KMS-11 (cell line): ENCODE measurements around the gene RAB5A.
"Not testable (repeated sequence)": the region's sequence is repeated elsewhere in the genome, so short reads cannot be mapped to it uniquely, and the experiment has no call there.

Experiments used
- H2AFZ ChIP-seq: fragments of 200-600 bp; sonication (generic); 2 replicates; pipeline ENCODE4 v1.6.1; 2016; ENCODE audit warnings: antibody characterized with exemption, mixed run types, low read depth
- H3K27ac ChIP-seq: fragments of 200-600 bp; sonication (generic); 2 replicates; pipeline ENCODE4 v1.6.1; 2016; ENCODE audit warnings: mild to moderate bottlenecking, mixed run types
- H3K27me3 ChIP-seq: fragments of 200-600 bp; sonication (generic); 2 replicates; pipeline ENCODE4 v1.6.1; 2017; ENCODE audit warnings: mild to moderate bottlenecking, low read depth, mixed run types, moderate library complexity; ENCODE audit not compliant: insufficient read depth
- H3K36me3 ChIP-seq: fragments of 200-600 bp; sonication (generic); 2 replicates; pipeline ENCODE4 v1.6.1; 2017; ENCODE audit warnings: mild to moderate bottlenecking, mixed run types; ENCODE audit not compliant: insufficient read depth
- H3K4me1 ChIP-seq: fragments of 200-600 bp; sonication (generic); 2 replicates; pipeline ENCODE4 v1.6.1; 2016; ENCODE audit warnings: mild to moderate bottlenecking, low read depth, mixed run types; ENCODE audit not compliant: poor library complexity, severe bottlenecking
- H3K4me2 ChIP-seq: fragments of 200-600 bp; sonication (generic); 2 replicates; pipeline ENCODE4 v1.7.0; 2016; ENCODE audit warnings: mild to moderate bottlenecking, mixed run types
- H3K4me3 ChIP-seq: fragments of 200-600 bp; sonication (generic); IDR thresholded peaks from 2 replicates; pipeline ENCODE4 v1.6.1; 2017; ENCODE audit warnings: low read depth, low read length, mixed read lengths; ENCODE audit not compliant: insufficient read depth
- H3K79me2 ChIP-seq: fragments of 200-600 bp; sonication (generic); 2 replicates; pipeline ENCODE4 v1.6.1; 2016; ENCODE audit warnings: low read depth, mixed run types; ENCODE audit not compliant: insufficient read depth
- H3K9ac ChIP-seq: fragments of 200-600 bp; sonication (generic); 2 replicates; pipeline ENCODE4 v1.6.1; 2016; ENCODE audit warnings: mild to moderate bottlenecking, mixed run types
- H4K20me1 ChIP-seq: fragments of 200-600 bp; sonication (generic); 2 replicates; pipeline ENCODE4 v1.6.1; 2016; ENCODE audit warnings: mild to moderate bottlenecking, mixed run types; ENCODE audit not compliant: insufficient read depth
- TF ChIP-seq, protein P1 (sequence below): fragments of 200-600 bp; sonication (generic); conservative IDR thresholded peaks from 2 replicates; pipeline ENCODE4 v1.6.1; 2017; ENCODE audit warnings: low read depth, mild to moderate bottlenecking, antibody characterized with exemption, low read length, moderate library complexity, mixed read lengths

RAB5A gene

GRCh38 chr3:19970327-19970726 lies 23.4 kb downstream of the RAB5A start:
- Histone ChIP-seq H3K4me1 (no peaks in the 10 kb centered on the region), H3K27me3 (no peaks in the 10 kb centered on the region), H3K9ac (no peak overlapping the region), H3K4me3 (no peak overlapping the region), H2AFZ (no peak overlapping the region), H3K4me2 (no peak overlapping the region), H3K79me2 (peaks cover 3% of the 10 kb centered on the region; the same call in 1 of the 2 replicates), H3K36me3 (no peaks in the 10 kb centered on the region), H4K20me1 (no peaks in the 10 kb centered on the region), H3K27ac (no peak overlapping the region)
- TF ChIP-seq, protein P1, sequence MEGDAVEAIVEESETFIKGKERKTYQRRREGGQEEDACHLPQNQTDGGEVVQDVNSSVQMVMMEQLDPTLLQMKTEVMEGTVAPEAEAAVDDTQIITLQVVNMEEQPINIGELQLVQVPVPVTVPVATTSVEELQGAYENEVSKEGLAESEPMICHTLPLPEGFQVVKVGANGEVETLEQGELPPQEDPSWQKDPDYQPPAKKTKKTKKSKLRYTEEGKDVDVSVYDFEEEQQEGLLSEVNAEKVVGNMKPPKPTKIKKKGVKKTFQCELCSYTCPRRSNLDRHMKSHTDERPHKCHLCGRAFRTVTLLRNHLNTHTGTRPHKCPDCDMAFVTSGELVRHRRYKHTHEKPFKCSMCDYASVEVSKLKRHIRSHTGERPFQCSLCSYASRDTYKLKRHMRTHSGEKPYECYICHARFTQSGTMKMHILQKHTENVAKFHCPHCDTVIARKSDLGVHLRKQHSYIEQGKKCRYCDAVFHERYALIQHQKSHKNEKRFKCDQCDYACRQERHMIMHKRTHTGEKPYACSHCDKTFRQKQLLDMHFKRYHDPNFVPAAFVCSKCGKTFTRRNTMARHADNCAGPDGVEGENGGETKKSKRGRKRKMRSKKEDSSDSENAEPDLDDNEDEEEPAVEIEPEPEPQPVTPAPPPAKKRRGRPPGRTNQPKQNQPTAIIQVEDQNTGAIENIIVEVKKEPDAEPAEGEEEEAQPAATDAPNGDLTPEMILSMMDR = no peak

GRCh38 chr3:19972054-19972453 lies 25.2 kb downstream of the RAB5A start:
- H3K36me3 ChIP-seq = no peaks in the 10 kb centered on the region
- no peak overlapping the region for H3K9ac ChIP-seq
- H3K4me2 ChIP-seq = no peak overlapping the region
- peaks cover 3% of the 10 kb centered on the region; the same call in 1 of the 2 replicates for H3K79me2 ChIP-seq
- no peak overlapping the region for H3K27ac ChIP-seq
- TF ChIP-seq, protein P1 = no peak
- no peak overlapping the region for H3K4me3 ChIP-seq
- no peaks in the 10 kb centered on the region for H4K20me1 ChIP-seq
- H3K4me1 ChIP-seq = no peaks in the 10 kb centered on the region
- H3K27me3 ChIP-seq = no peaks in the 10 kb centered on the region
- H2AFZ ChIP-seq = no peak overlapping the region

DNA sequence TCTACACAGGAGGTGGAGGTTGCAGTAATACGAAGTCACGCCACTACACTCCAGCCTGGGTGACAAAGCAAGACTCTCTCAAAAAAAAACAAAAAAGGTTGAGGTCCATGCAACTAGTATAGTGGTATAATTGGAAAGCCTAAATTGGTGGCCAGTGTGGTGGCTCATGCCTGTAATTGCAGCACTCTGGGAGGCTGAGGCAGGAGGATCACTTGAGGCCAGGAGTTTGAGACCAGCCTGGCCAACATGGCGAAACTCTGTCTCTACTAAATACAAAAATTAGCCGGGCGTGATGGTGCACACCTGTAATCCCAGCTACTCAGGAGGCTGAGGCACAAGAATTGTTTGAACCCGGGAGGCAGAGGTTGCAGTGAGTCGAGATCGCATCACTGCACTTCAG lies 42.0 kb downstream of the RAB5A start:
- H3K27me3 ChIP-seq, H3K4me3 ChIP-seq, H3K27ac ChIP-seq, H3K4me2 ChIP-seq, H4K20me1 ChIP-seq, H3K9ac ChIP-seq, H3K4me1 ChIP-seq, H3K79me2 ChIP-seq, H2AFZ ChIP-seq, H3K36me3 ChIP-seq: not testable (repeated sequence)

- Histone ChIP-seq H3K27me3 (no peaks in the 10 kb centered on the region), H3K27ac (no peak overlapping the region), H3K4me1 (no peaks in the 10 kb centered on the region), H3K36me3 (no peaks in the 10 kb centered on the region), H2AFZ (no peak overlapping the region), H3K9ac (no peak overlapping the region), H3K79me2 (no peaks in the 10 kb centered on the region), H3K4me2 (no peak overlapping the region), H3K4me3 (no peak overlapping the region), H4K20me1 (no peaks in the 10 kb centered on the region)
- TF ChIP-seq, protein P1 = no peak
Measured at GRCh38 chr3:19994796-19995195, 47.9 kb downstream of the RAB5A start.

DNA sequence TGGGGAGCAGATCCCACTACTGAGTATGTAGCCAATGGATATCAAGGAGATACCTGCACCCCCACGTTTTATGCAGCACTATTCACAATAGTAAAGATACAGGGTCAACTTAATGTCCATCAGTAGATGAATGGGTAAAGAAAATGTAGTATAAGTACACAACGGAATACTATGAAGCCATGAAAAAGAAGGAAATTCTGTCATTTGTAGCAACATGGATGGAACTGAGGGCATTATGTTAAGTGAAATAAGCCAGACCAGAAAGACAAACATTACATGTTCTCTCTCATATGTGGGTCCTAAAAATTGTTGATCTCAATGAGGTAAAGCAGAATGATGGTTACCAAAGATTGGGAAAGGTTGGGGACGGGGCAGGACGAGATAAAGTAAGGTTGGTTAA lies 50.6 kb downstream of the RAB5A start:
- Histone ChIP-seq H3K9ac (no peak overlapping the region), H3K4me1 (no peaks in the 10 kb centered on the region), H2AFZ (no peak overlapping the region), H3K79me2 (no peaks in the 10 kb centered on the region), H3K4me2 (no peak overlapping the region), H3K36me3 (no peaks in the 10 kb centered on the region), H3K27ac (no peak overlapping the region), H4K20me1 (no peaks in the 10 kb centered on the region), H3K27me3 (no peaks in the 10 kb centered on the region), H3K4me3 (no peak overlapping the region)
- TF ChIP-seq, protein P1 = no peak
